ENCODE data around the gene ARID3A.

GRCh38 chr19:912181-913079 lies 13.4 kb upstream of the ARID3A start:
- TF ChIP-seq CTCF (IDR thresholded peaks at IDR 0.05 in 4 of 5, conservative IDR thresholded peaks at IDR 0.05 in 1 of 5) (no peak), POLR2A (IDR thresholded peaks at IDR 0.05) (no peak)

Data from gastrocnemius medialis (tissue), 4 donors.